ENCODE measurements around the gene ARHGAP15. TPM values are rescaled to one million over a fixed set of nuclear protein-coding genes. Genes with fewer than 3 reads are reported as not detected.
A peak's percentile ranks its signal among the peaks of the same experiment; 100 is the strongest.

ARHGAP15 gene
- total RNA-seq, 2 experiments from 2014 or later = 72.1 to 98.4 TPM

GRCh38 chr2:143144813-143145455 lies 15.7 kb downstream of the ARHGAP15 start:
- no peaks in the 10 kb centered on the region for H4K20me1 ChIP-seq (ENCODE audit: insufficient read depth, low read length)
- no peak overlapping the region for H3K27ac ChIP-seq (ENCODE audit: low read depth, low read length, poor library complexity, severe bottlenecking)
- peak overlapping the region; percentile 9; the same call in 1 of the 2 replicates for H3K4me2 ChIP-seq (ENCODE audit: low read length)
- no peaks in the 10 kb centered on the region for H3K9me2 ChIP-seq (ENCODE audit: insufficient read depth, low read length)
- BruUV-seq (replicated peaks) = no TSS peak
- peaks cover 14% of the 10 kb centered on the region for H3K36me3 ChIP-seq (ENCODE audit: insufficient read depth, low read length)
- ChIA-PET POLR2A (interaction anchor here (0.7 to 8.2 kb wide), 3 partner anchors 15 to 32 kb away, joined by 3 to 156 read pairs (median 4); partner anchors contain the start of gene ARHGAP15), CTCF (ENCODE audit: unreplicated experiment) (no interaction called here)
- no peak overlapping the region for H3K4me3 ChIP-seq (ENCODE audit: low read depth, low read length, poor library complexity, severe bottlenecking)
- TF ChIP-seq, protein P1, sequence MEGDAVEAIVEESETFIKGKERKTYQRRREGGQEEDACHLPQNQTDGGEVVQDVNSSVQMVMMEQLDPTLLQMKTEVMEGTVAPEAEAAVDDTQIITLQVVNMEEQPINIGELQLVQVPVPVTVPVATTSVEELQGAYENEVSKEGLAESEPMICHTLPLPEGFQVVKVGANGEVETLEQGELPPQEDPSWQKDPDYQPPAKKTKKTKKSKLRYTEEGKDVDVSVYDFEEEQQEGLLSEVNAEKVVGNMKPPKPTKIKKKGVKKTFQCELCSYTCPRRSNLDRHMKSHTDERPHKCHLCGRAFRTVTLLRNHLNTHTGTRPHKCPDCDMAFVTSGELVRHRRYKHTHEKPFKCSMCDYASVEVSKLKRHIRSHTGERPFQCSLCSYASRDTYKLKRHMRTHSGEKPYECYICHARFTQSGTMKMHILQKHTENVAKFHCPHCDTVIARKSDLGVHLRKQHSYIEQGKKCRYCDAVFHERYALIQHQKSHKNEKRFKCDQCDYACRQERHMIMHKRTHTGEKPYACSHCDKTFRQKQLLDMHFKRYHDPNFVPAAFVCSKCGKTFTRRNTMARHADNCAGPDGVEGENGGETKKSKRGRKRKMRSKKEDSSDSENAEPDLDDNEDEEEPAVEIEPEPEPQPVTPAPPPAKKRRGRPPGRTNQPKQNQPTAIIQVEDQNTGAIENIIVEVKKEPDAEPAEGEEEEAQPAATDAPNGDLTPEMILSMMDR (conservative IDR thresholded peaks at IDR 0.05; ENCODE audit: low read length) = no peak
- TF ChIP-seq EZH2phosphoT487 (IDR thresholded peaks at IDR 0.05; ENCODE audit: borderline replicate concordance, low read depth, low read length) = no peak
- no peak for DNase-seq (ENCODE audit: low spot score)
- no peaks in the 10 kb centered on the region for H3K9me3 ChIP-seq (ENCODE audit: low read length)
- intact Hi-C loops (cut with micrococcal nuclease; ENCODE audit: unreplicated experiment) = no loop called here
- peaks cover 97% of the 10 kb centered on the region for H3K79me2 ChIP-seq (ENCODE audit: insufficient read depth, low read depth, low read length)
- no peak overlapping the region for H2AFZ ChIP-seq (ENCODE audit: low read length)
- peaks cover 85% of the 10 kb centered on the region for H3K4me1 ChIP-seq (ENCODE audit: insufficient read depth, low read length, poor library complexity, severe bottlenecking)

- POLR2A ChIA-PET = interaction anchor here (8.2 kb wide), 1 partner anchor 17 kb away, joined by 156 read pairs; the partner anchor contains the start of gene ARHGAP15
- H3K27ac ChIP-seq (ENCODE audit: low read depth, low read length, poor library complexity, severe bottlenecking) = no peak overlapping the region
- intact Hi-C loops (cut with micrococcal nuclease; ENCODE audit: unreplicated experiment) = no loop called here
Measured at GRCh38 chr2:143146366-143146765, 17.1 kb downstream of the ARHGAP15 start.

More at GRCh38 chr2:143146366-143146765, 17.1 kb downstream of the ARHGAP15 start:
- no TSS peak for BruUV-seq (replicated peaks)
- H3K9me2 ChIP-seq (ENCODE audit: insufficient read depth, low read length) = no peaks in the 10 kb centered on the region
- no peak overlapping the region for H2AFZ ChIP-seq (ENCODE audit: low read length)
- H3K4me3 ChIP-seq (ENCODE audit: low read depth, low read length, poor library complexity, severe bottlenecking) = no peak overlapping the region
- TF ChIP-seq, protein P1 (conservative IDR thresholded peaks at IDR 0.05; ENCODE audit: low read length) = no peak
- no peak for TF ChIP-seq EZH2phosphoT487 (IDR thresholded peaks at IDR 0.05; ENCODE audit: borderline replicate concordance, low read depth, low read length)
- H3K36me3 ChIP-seq (ENCODE audit: insufficient read depth, low read length) = peaks cover 17% of the 10 kb centered on the region
- peaks cover 100% of the 10 kb centered on the region for H3K79me2 ChIP-seq (ENCODE audit: insufficient read depth, low read depth, low read length)
- CTCF ChIA-PET (ENCODE audit: unreplicated experiment) = no interaction called here
- peaks cover 86% of the 10 kb centered on the region for H3K4me1 ChIP-seq (ENCODE audit: insufficient read depth, low read length, poor library complexity, severe bottlenecking)
- no peaks in the 10 kb centered on the region for H3K9me3 ChIP-seq (ENCODE audit: low read length)
- no peaks in the 10 kb centered on the region for H4K20me1 ChIP-seq (ENCODE audit: insufficient read depth, low read length)
- DNase-seq (ENCODE audit: low spot score) = no peak
- peak overlapping the region; percentile 14; the same call in 1 of the 2 replicates for H3K4me2 ChIP-seq (ENCODE audit: low read length)

Data from OCI-LY7 (cell line).